Mononuclear cell (primary cell): Measurements from ENCODE around the gene TBCD. TPM values are rescaled to one million over a fixed set of nuclear protein-coding genes. Genes with fewer than 3 reads are reported as not detected.

Experiments used
- H3K27me3 ChIP-seq: 2 replicates; pipeline ENCODE4 v1.6.0; 2011; ENCODE audit warnings: low read length, control low read depth; ENCODE audit not compliant: insufficient read depth
- H3K4me1 ChIP-seq: 2 replicates; pipeline ENCODE4 v1.5.1; 2011; ENCODE audit warnings: mild to moderate bottlenecking, low read length, control low read depth; ENCODE audit not compliant: insufficient read depth
- H3K4me3 ChIP-seq: 2 replicates; pipeline ENCODE4 v1.5.1; 2011; ENCODE audit warnings: mild to moderate bottlenecking, low read length, moderate library complexity
- H3K9me3 ChIP-seq: 2 replicates; pipeline ENCODE4 v1.5.1; 2011; ENCODE audit warnings: low read depth, mild to moderate bottlenecking, control low read depth, low read length
- total RNA-seq: library from RNA; depleted of rRNA; stranded (reverse); fragments of >200 nt; gene quantifications from one replicate; pipeline ENCODE4 v1.2.3, GENCODE V29; 2012

TBCD gene
- total RNA-seq, 1 donor: 20.5 TPM

- no peaks in the 10 kb centered on the region for H3K4me1 ChIP-seq
- H3K9me3 ChIP-seq: no peaks in the 10 kb centered on the region
- H3K27me3 ChIP-seq: no peaks in the 10 kb centered on the region
- H3K4me3 ChIP-seq: no peak overlapping the region
These were observed 64.0 kb downstream of the TBCD start for GRCh38 chr17:82815790-82816305.

DNA sequence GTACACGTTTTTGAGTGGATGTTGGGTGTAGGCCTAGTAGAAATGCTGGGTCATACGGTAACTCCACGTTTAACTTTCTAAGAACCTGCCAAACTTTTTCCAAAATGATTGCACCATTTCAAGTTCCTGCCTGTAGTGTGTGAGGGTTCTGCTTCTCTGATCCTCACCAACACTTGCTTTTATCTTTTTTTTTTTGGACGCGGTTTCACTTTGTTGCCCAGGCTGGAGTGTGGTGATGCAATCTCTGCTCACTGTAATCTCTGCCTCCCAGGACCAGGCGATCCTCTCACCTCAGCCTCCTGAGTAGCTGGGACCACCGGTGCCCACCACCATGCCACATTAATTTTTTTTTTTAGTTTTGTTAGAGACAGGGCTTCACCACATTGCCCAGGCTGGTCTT is 64.5 kb downstream of the TBCD start:
- Histone ChIP-seq H3K9me3 (no peaks in the 10 kb centered on the region), H3K4me1 (no peaks in the 10 kb centered on the region), H3K4me3 (no peak overlapping the region), H3K27me3 (no peaks in the 10 kb centered on the region)

GRCh38 chr17:82817947-82818346 is 66.1 kb downstream of the TBCD start:
- Histone ChIP-seq H3K4me1 (no peaks in the 10 kb centered on the region), H3K4me3 (no peak overlapping the region), H3K27me3 (no peaks in the 10 kb centered on the region), H3K9me3 (no peaks in the 10 kb centered on the region)

DNA sequence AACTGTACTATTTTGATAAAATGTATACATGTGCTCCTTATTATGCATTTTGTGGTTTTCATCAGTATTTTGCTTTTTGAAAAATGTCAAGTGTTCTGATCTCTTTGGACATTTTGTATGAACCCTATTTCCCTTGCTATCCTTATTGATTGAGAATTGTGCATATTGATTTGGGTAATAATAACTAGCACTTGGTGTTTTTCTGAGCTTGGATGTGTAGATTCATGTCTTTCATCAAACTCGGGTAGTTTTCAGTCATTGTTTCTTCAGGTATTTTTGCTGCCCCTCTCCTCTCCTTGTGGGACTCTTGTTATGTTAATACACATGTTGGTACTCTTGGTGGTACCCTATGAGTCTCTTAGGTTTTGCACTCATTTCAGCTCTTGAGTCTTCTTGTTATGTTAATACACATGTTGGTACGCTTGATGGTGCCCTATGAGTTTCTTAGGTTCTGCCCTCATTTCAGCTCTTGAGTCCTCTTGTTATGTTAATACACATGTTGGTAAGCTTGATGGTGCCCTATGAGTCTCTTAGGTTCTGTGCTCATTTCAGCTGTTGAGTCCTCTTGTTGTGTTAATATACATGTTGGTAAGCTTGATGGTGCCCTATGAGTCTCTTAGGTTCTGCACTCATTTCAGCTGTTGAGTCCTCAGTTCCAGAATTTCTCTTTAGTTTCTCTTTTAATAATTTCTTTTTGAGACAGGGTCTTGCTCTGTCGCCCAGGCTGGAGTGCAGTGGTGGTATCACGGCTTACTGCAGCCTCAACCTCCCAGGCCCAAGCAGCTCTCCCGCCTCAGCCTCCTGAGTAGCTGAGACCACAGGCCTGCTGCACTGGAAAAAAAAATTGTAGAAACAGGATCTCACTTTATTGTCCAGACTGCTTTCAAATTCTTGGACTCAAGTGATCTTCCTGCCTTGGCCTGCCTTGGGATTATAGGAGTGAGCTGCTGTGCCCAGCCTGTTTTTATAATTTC is 68.7 kb downstream of the TBCD start:
- Histone ChIP-seq H3K4me3 (no peak overlapping the region), H3K9me3 (no peaks in the 10 kb centered on the region), H3K27me3 (no peaks in the 10 kb centered on the region), H3K4me1 (no peaks in the 10 kb centered on the region)

- no peaks in the 10 kb centered on the region for H3K4me1 ChIP-seq
- H3K9me3 ChIP-seq: no peaks in the 10 kb centered on the region
- H3K4me3 ChIP-seq: no peak overlapping the region
- H3K27me3 ChIP-seq: no peaks in the 10 kb centered on the region
These were observed 69.7 kb downstream of the TBCD start for GRCh38 chr17:82821554-82821953.

DNA sequence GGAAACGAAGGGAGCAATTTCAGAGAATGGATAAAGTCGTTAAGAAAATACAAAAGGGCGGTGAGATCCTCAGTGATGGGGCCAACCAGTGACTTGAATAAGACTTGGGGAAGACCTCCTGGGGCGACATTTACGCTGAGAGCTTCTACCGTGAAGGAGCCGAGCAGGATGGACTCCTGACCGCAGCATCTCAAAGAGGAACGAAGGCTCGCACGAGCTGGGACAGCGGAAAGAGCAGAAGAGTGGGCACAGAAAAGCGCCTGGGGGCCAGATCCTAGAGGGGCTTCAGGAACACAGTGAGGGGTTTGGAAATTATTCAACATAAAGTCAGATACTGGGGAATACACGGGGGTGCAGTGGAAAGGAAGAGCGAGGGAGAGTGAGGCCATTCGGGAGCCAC is 70.4 kb downstream of the TBCD start:
- Histone ChIP-seq H3K27me3 (no peaks in the 10 kb centered on the region), H3K4me3 (no peak overlapping the region), H3K9me3 (no peaks in the 10 kb centered on the region), H3K4me1 (no peaks in the 10 kb centered on the region)

GRCh38 chr17:82823004-82823403 is 71.1 kb downstream of the TBCD start:
- Histone ChIP-seq H3K4me3 (no peak overlapping the region), H3K27me3 (no peaks in the 10 kb centered on the region), H3K9me3 (no peaks in the 10 kb centered on the region), H3K4me1 (no peaks in the 10 kb centered on the region)

DNA sequence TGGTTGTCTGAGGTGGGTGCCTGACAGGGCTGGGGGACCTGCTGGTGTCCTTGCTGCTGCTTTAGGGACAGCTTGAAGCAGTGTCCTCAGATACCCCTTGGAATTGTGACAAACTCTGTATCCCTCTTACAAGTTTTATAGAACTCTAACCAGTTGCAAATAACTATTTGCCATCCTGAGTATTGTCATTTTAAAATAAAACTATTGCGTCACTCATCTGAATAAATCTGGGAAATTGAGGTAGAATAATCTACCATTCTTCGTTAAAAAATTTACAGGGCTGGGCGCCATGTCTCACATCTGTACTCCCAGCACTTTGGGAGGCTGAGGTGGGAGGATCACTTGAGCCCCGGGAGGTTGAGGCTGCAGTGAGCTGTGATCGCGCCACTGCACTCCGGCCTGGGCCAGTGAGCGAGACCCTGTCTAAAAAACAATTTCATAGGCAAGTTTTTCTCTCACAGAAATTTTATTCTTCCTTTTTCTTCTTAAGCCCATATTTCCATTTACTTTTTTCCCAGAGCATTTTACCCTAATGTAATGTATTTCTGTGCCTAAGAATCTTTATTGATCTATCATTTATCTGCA is 73.8 kb downstream of the TBCD start:
- H3K9me3 ChIP-seq: no peaks in the 10 kb centered on the region
- no peaks in the 10 kb centered on the region for H3K27me3 ChIP-seq
- H3K4me1 ChIP-seq: no peaks in the 10 kb centered on the region
- H3K4me3 ChIP-seq: no peak overlapping the region

GRCh38 chr17:82826211-82826610 is 74.3 kb downstream of the TBCD start:
- Histone ChIP-seq H3K4me3 (no peak overlapping the region), H3K4me1 (no peaks in the 10 kb centered on the region), H3K27me3 (no peaks in the 10 kb centered on the region), H3K9me3 (no peaks in the 10 kb centered on the region)

GRCh38 chr17:82826956-82827355 is 75.1 kb downstream of the TBCD start:
- Histone ChIP-seq H3K9me3 (no peaks in the 10 kb centered on the region), H3K27me3 (no peaks in the 10 kb centered on the region)

GRCh38 chr17:82828875-82829487 is 77.1 kb downstream of the TBCD start:
- no peaks in the 10 kb centered on the region for H3K9me3 ChIP-seq
- H3K4me1 ChIP-seq: no peaks in the 10 kb centered on the region
- no peak overlapping the region for H3K4me3 ChIP-seq
- H3K27me3 ChIP-seq: no peaks in the 10 kb centered on the region

More at GRCh38 chr17:82826956-82827355, 75.1 kb downstream of the TBCD start:
- no peaks in the 10 kb centered on the region for H3K4me1 ChIP-seq
- H3K4me3 ChIP-seq: no peak overlapping the region

DNA sequence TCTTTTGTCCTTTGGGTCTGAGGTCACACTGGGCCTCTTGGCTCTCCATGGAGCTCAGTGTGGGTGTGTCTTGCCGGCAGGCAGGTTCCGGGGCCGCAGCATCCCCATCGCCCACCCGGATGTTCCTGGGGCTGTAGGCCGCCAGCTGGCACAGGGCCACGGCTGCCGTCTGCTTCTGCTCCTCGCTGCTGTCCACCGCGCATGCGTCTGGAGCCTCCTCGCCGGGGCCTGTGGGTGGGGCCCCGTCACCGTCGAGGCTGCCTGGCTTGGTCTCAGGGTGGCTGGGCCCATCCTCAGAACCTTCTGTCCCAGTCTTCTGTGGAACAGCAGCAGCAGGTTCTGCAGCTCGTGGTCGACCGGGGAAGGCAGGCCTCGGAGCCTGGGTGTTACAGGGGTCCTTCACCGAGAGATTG is 78.4 kb downstream of the TBCD start:
- Histone ChIP-seq H3K4me1 (no peaks in the 10 kb centered on the region), H3K27me3 (no peaks in the 10 kb centered on the region), H3K9me3 (no peaks in the 10 kb centered on the region), H3K4me3 (no peak overlapping the region)

- Histone ChIP-seq H3K27me3 (no peaks in the 10 kb centered on the region), H3K4me1 (peaks cover 2% of the 10 kb centered on the region), H3K4me3 (no peak overlapping the region), H3K9me3 (no peaks in the 10 kb centered on the region)
These were observed 79.4 kb downstream of the TBCD start for GRCh38 chr17:82831041-82831817.

- no peaks in the 10 kb centered on the region for H3K27me3 ChIP-seq
- H3K4me3 ChIP-seq: no peak overlapping the region
- H3K9me3 ChIP-seq: no peaks in the 10 kb centered on the region
- peaks cover 8% of the 10 kb centered on the region for H3K4me1 ChIP-seq
These were observed 79.9 kb downstream of the TBCD start for GRCh38 chr17:82831818-82832200.
